Upper lobe of right lung (tissue), 1 donor: ENCODE results near the gene DNMBP. TPM values are rescaled to one million over a fixed set of nuclear protein-coding genes. Genes with fewer than 3 reads are reported as not detected.
A peak's percentile ranks its signal among the peaks of the same experiment; 100 is the strongest.

Experiments
- ATAC-seq: fragments of 200-7000 bp; cut with Tn5 transposase; one replicate; pipeline ENCODE4 v1.9.1; 2020; ENCODE audit warnings: mild to moderate bottlenecking, moderate library complexity
- DNase-seq: peaks from one replicate; pipeline ENCODE4 v3.0.0-alpha.2; 2020
- H3K27ac ChIP-seq: fragments of 200-600 bp; one replicate; pipeline ENCODE4 v1.8.0; 2022
- H3K27me3 ChIP-seq: fragments of 200-600 bp; one replicate; pipeline ENCODE4 v1.8.0; 2022; ENCODE audit warnings: mild to moderate bottlenecking
- H3K36me3 ChIP-seq: fragments of 200-600 bp; one replicate; pipeline ENCODE4 v1.8.0; 2022
- H3K4me1 ChIP-seq: fragments of 200-600 bp; one replicate; pipeline ENCODE4 v1.8.0; 2022
- H3K4me3 ChIP-seq: fragments of 200-600 bp; one replicate; pipeline ENCODE4 v1.8.0; 2022; ENCODE audit warnings: mild to moderate bottlenecking
- H3K9me3 ChIP-seq: fragments of 200-600 bp; one replicate; pipeline ENCODE4 v1.8.0; 2022
- intact Hi-C: fragments of 100-400 bp; cut with DNase I; formaldehyde crosslinking; loops from one replicate; pipeline ENCODE4 v1.11.0; 2022
- long read RNA-seq: library from polyadenylated mRNA; unstranded; transcript quantifications from one replicate; pipeline ENCODE4 v2.0.0, GENCODE V29; 2021
- total RNA-seq: library from RNA; stranded (reverse); fragmentation: NEBNext Ultra II Directional; extraction: Animal tissue kit (Norgen Biotek cat#: 25700); gene quantifications from one replicate; pipeline ENCODE4 v1.2.1, GENCODE V29; 2021
- TF ChIP-seq, protein P1 (sequence below): fragments of 200-600 bp; IDR thresholded peaks from one replicate; pipeline ENCODE4 v1.8.0; 2022; ENCODE audit warnings: antibody characterized with exemption
- donor health status: DM: no; HTN: yes; CAD: no; lungs with severe emphysema.

Gene DNMBP
- 12.5 TPM for total RNA-seq
- long read RNA-seq, full-length matches to known transcripts, result 2 of 9 reads
- long read RNA-seq, partial matches to known transcripts, result 7 of 9 reads
- long read RNA-seq, other reads (novel, unspliced or antisense), result 0 of 9 reads

- DNase-seq (peak; percentile 92), ATAC-seq (peak; percentile 97)
- Histone ChIP-seq H3K27me3 (no peaks in the 10 kb centered on the region), H3K4me1 (peaks cover 37% of the 10 kb centered on the region), H3K4me3 (peak within 1 kb of the TSS; percentile 83), H3K36me3 (no peaks in the 10 kb centered on the region), H3K9me3 (no peaks in the 10 kb centered on the region), H3K27ac (peak within 1 kb of the TSS; percentile 75)
- TF ChIP-seq, protein P1, sequence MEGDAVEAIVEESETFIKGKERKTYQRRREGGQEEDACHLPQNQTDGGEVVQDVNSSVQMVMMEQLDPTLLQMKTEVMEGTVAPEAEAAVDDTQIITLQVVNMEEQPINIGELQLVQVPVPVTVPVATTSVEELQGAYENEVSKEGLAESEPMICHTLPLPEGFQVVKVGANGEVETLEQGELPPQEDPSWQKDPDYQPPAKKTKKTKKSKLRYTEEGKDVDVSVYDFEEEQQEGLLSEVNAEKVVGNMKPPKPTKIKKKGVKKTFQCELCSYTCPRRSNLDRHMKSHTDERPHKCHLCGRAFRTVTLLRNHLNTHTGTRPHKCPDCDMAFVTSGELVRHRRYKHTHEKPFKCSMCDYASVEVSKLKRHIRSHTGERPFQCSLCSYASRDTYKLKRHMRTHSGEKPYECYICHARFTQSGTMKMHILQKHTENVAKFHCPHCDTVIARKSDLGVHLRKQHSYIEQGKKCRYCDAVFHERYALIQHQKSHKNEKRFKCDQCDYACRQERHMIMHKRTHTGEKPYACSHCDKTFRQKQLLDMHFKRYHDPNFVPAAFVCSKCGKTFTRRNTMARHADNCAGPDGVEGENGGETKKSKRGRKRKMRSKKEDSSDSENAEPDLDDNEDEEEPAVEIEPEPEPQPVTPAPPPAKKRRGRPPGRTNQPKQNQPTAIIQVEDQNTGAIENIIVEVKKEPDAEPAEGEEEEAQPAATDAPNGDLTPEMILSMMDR, result peak; percentile 50
- intact Hi-C loops, result no loop called here
Observed at GRCh38 chr10:100009793-100010676, at the start of gene DNMBP. Gene DNMBP (minus strand): TSS chr10:100009947. CDS start chr10:99972124, 37,823 bp downstream.

- Histone ChIP-seq H3K4me1 (no peaks in the 10 kb centered on the region), H3K27me3 (peaks cover 4% of the 10 kb centered on the region), H3K27ac (no peak overlapping the region), H3K36me3 (no peaks in the 10 kb centered on the region), H3K4me3 (no peak overlapping the region), H3K9me3 (no peaks in the 10 kb centered on the region)
- TF ChIP-seq, protein P1, result no peak
- intact Hi-C loops, result no loop called here
- ATAC-seq, result no peak
- DNase-seq, result no peak
Observed at GRCh38 chr10:100057948-100058347, 48.2 kb upstream of the DNMBP start.

- intact Hi-C loops, result no loop called here
- TF ChIP-seq, protein P1, result no peak
- no peaks in the 10 kb centered on the region for H3K9me3 ChIP-seq
- H3K4me1 ChIP-seq, result no peaks in the 10 kb centered on the region
- H3K36me3 ChIP-seq, result no peaks in the 10 kb centered on the region
- H3K27me3 ChIP-seq, result peaks cover 4% of the 10 kb centered on the region
- H3K27ac ChIP-seq, result no peak overlapping the region
- ATAC-seq (no peak), DNase-seq (no peak)
- H3K4me3 ChIP-seq, result no peak overlapping the region
Observed at GRCh38 chr10:100053686-100054460, 44.1 kb upstream of the DNMBP start.

GRCh38 chr10:100046021-100046486, 36.3 kb upstream of the DNMBP start:
- no peak overlapping the region for H3K27ac ChIP-seq
- H3K27me3 ChIP-seq, result no peaks in the 10 kb centered on the region
- TF ChIP-seq, protein P1, result peak; percentile 93
- H3K36me3 ChIP-seq, result no peaks in the 10 kb centered on the region
- H3K4me3 ChIP-seq, result no peak overlapping the region
- peaks cover 7% of the 10 kb centered on the region for H3K4me1 ChIP-seq
- peak; percentile 90 for DNase-seq
- ATAC-seq, result peak; percentile 95
- H3K9me3 ChIP-seq, result no peaks in the 10 kb centered on the region
- intact Hi-C loops, result loop anchor here (5.0 kb wide), 1 partner anchor 199 kb away; no protein-coding TSS in a partner anchor

GRCh38 chr10:100045592-100045991, 35.8 kb upstream of the DNMBP start:
- Histone ChIP-seq H3K36me3 (no peaks in the 10 kb centered on the region), H3K27me3 (no peaks in the 10 kb centered on the region), H3K4me1 (peaks cover 7% of the 10 kb centered on the region), H3K27ac (no peak overlapping the region), H3K9me3 (no peaks in the 10 kb centered on the region), H3K4me3 (no peak overlapping the region)
- DNase-seq (no peak), ATAC-seq (no peak)
- TF ChIP-seq, protein P1, result no peak
- intact Hi-C loops, result loop anchor here (5.0 kb wide), 1 partner anchor 198 kb away; no protein-coding TSS in a partner anchor
